Ishikawa (cell line): ENCODE results near the gene MYH6.

Source experiments
- CEBPB ChIP-seq: IDR thresholded peaks from 2 replicates; pipeline ENCODE4 v1.6.1; 2012
- CREB1 ChIP-seq: IDR thresholded peaks from 2 replicates; pipeline ENCODE4 v1.6.1; 2012; ENCODE audit warnings: low read depth
- EGR1 ChIP-seq: IDR thresholded peaks from 2 replicates; pipeline ENCODE4 v1.6.1; 2012
- EP300 ChIP-seq: IDR thresholded peaks from 2 replicates; pipeline ENCODE4 v1.6.1; 2012; ENCODE audit warnings: borderline replicate concordance
- TAF1 ChIP-seq: IDR thresholded peaks from 2 replicates; pipeline ENCODE4 v1.6.1; 2012; ENCODE audit warnings: low read depth, mild to moderate bottlenecking
- TEAD4 ChIP-seq: IDR thresholded peaks from 2 replicates; pipeline ENCODE4 v1.6.1; 2012
- YY1 ChIP-seq: IDR thresholded peaks from 2 replicates; pipeline ENCODE4 v1.6.1; 2012; ENCODE audit warnings: low read depth
- TF ChIP-seq, protein P1 (sequence below): IDR thresholded peaks from 2 replicates; pipeline ENCODE4 v1.6.1; 2012
- TF ChIP-seq, protein P2 (sequence below): IDR thresholded peaks from 2 replicates; pipeline ENCODE4 v1.6.1; 2012; ENCODE audit warnings: low read depth, mild to moderate bottlenecking
- TF ChIP-seq, protein P3 (sequence below): IDR thresholded peaks from 2 replicates; pipeline ENCODE4 v1.6.1; 2012

DNA sequence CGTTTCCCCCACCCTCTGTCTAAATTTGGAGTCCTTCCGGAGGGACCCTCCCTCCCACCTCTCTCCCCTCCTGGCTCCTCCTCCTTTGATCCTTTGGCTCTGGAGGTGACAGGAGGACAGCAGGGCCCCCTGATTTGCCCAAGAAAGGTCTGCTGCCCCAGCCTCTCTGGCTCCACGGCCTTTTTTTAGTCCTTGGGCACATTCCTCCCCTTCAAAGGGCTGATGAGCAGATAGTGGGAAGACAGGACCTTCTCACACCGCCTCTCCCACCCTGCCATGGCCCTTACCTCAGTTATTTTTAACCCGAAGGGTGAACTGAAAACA lies 196 bp upstream of the MYH6 start:
- TF ChIP-seq, protein P1, sequence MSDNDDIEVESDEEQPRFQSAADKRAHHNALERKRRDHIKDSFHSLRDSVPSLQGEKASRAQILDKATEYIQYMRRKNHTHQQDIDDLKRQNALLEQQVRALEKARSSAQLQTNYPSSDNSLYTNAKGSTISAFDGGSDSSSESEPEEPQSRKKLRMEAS = no peak
- no peak for TF ChIP-seq CEBPB
- no peak for TF ChIP-seq CREB1
- no peak for TF ChIP-seq EGR1
- no peak for TF ChIP-seq EP300
- TF ChIP-seq TEAD4 = no peak
- TF ChIP-seq, protein P2, sequence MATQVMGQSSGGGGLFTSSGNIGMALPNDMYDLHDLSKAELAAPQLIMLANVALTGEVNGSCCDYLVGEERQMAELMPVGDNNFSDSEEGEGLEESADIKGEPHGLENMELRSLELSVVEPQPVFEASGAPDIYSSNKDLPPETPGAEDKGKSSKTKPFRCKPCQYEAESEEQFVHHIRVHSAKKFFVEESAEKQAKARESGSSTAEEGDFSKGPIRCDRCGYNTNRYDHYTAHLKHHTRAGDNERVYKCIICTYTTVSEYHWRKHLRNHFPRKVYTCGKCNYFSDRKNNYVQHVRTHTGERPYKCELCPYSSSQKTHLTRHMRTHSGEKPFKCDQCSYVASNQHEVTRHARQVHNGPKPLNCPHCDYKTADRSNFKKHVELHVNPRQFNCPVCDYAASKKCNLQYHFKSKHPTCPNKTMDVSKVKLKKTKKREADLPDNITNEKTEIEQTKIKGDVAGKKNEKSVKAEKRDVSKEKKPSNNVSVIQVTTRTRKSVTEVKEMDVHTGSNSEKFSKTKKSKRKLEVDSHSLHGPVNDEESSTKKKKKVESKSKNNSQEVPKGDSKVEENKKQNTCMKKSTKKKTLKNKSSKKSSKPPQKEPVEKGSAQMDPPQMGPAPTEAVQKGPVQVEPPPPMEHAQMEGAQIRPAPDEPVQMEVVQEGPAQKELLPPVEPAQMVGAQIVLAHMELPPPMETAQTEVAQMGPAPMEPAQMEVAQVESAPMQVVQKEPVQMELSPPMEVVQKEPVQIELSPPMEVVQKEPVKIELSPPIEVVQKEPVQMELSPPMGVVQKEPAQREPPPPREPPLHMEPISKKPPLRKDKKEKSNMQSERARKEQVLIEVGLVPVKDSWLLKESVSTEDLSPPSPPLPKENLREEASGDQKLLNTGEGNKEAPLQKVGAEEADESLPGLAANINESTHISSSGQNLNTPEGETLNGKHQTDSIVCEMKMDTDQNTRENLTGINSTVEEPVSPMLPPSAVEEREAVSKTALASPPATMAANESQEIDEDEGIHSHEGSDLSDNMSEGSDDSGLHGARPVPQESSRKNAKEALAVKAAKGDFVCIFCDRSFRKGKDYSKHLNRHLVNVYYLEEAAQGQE = no peak
- TF ChIP-seq YY1 = no peak
- TF ChIP-seq, protein P3, sequence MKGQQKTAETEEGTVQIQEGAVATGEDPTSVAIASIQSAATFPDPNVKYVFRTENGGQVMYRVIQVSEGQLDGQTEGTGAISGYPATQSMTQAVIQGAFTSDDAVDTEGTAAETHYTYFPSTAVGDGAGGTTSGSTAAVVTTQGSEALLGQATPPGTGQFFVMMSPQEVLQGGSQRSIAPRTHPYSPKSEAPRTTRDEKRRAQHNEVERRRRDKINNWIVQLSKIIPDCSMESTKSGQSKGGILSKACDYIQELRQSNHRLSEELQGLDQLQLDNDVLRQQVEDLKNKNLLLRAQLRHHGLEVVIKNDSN = no peak
- no peak for TF ChIP-seq TAF1
